GM10248 (cell line): ENCODE measurements around the gene IGF2BP1.

Source experiments
- CTCF ChIA-PET: fragments of 300-600 bp; sonication (Branson Sonifier 250); formaldehyde crosslinking; extraction: SDS; loops from one replicate; lab custom pipeline; 2021; ENCODE audit warnings: antibody characterized with exemption; lab: Yijun Ruan, JAX
- POLR2A ChIA-PET: fragments of 350-650 bp; sonication (Branson Sonifier 250); formaldehyde crosslinking; extraction: SDS; loops from one replicate; lab custom pipeline; 2020; ENCODE audit warnings: antibody characterized with exemption; lab: Yijun Ruan, JAX
- DNase-seq: peaks from one replicate; pipeline ENCODE4 v3.0.0; 2012; ENCODE audit errors: extremely low spot score
- TF ChIP-seq, protein P1 (sequence below): IDR thresholded peaks from 2 replicates; pipeline ENCODE4 v1.5.1; 2012; ENCODE audit warnings: mild to moderate bottlenecking, low read depth; ENCODE audit errors: extremely low read depth, missing control alignments, control extremely low read depth

Gene IGF2BP1

DNA sequence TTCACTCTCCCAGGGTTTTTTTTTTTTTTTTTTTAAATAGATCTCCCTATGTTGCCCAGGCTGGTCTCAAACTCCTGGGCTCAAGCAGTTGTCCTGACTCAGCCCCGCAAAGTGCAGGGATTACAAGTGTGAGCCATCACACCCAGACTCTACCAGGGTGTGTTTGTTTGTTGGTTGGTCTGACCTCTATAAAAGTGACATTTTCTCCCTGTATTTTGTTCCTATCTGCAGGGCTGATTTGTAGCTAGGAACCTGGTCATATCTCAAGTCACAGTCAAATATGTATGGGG lies 89.1 kb downstream of the IGF2BP1 start:
- DNase-seq: no peak
- ChIA-PET POLR2A (no interaction called here), CTCF (no interaction called here)
- TF ChIP-seq, protein P1, sequence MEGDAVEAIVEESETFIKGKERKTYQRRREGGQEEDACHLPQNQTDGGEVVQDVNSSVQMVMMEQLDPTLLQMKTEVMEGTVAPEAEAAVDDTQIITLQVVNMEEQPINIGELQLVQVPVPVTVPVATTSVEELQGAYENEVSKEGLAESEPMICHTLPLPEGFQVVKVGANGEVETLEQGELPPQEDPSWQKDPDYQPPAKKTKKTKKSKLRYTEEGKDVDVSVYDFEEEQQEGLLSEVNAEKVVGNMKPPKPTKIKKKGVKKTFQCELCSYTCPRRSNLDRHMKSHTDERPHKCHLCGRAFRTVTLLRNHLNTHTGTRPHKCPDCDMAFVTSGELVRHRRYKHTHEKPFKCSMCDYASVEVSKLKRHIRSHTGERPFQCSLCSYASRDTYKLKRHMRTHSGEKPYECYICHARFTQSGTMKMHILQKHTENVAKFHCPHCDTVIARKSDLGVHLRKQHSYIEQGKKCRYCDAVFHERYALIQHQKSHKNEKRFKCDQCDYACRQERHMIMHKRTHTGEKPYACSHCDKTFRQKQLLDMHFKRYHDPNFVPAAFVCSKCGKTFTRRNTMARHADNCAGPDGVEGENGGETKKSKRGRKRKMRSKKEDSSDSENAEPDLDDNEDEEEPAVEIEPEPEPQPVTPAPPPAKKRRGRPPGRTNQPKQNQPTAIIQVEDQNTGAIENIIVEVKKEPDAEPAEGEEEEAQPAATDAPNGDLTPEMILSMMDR: no peak

DNA sequence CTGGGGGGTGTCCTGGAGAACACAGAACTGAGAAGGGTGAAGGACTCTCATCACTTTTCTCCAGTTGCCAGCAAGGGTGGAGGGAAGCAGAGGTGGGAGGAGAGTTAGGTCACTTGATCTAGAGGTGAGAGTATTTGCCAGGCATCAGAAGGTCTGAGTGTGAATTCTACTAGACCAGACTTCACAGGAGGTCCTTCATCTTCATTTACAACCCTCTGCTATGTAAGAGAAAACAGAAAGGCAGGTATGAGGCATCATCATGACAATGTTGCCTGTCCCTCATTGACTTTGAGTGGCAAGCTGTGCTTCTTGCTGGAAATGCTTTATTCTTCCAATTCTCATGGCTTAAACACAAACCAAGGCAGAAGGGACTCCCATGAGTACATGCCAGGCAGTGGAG lies 89.5 kb downstream of the IGF2BP1 start:
- ChIA-PET POLR2A (no interaction called here), CTCF (no interaction called here)
- TF ChIP-seq, protein P1: no peak
- no peak for DNase-seq

DNA sequence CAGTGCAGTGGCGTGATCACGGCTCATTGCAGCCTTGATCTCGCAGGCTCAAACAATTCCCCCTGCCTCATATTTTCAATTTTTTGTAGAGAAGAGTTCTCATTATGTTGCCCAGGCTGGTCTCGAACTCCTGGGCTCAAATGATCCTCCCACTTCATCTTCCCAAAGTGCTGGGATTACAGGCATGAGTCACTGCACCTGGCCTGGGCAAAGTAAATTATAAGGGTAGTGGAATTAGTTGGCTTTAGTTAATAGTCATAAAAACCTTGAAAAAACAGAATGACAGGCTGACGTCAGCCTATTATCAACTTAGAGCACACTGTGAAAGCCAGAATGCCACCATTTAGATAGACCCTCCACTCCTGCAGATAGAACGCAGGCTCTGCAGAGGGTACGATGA lies 91.9 kb downstream of the IGF2BP1 start:
- POLR2A ChIA-PET: no interaction called here
- no peak for DNase-seq
- CTCF ChIA-PET: no interaction called here
- TF ChIP-seq, protein P1: no peak

GRCh38 chr17:49090878-49091594 lies 93.9 kb downstream of the IGF2BP1 start:
- CTCF ChIA-PET: no interaction called here
- no peak for DNase-seq
- TF ChIP-seq, protein P1: no peak
- POLR2A ChIA-PET: no interaction called here

DNA sequence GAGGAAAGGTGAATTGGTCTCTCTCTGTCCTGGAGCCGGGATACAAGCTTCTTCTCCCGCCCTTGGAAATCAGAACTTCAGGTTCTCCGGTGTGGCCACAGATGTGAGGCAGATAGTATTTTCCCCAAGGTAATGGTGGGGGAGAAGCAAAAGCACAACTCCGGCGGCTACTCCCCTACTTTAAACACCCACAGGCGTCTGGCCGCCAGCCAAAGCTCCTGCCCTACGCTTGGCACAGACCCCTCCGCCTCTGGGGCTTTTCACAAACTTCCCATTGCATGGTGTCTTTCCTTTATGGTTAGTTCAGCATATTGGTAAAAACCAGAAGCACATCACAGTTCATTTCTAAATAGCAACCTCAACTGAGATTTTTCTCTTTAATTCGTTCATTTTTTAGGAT lies 95.9 kb downstream of the IGF2BP1 start:
- no peak for DNase-seq
- CTCF ChIA-PET: no interaction called here
- POLR2A ChIA-PET: no interaction called here

DNA sequence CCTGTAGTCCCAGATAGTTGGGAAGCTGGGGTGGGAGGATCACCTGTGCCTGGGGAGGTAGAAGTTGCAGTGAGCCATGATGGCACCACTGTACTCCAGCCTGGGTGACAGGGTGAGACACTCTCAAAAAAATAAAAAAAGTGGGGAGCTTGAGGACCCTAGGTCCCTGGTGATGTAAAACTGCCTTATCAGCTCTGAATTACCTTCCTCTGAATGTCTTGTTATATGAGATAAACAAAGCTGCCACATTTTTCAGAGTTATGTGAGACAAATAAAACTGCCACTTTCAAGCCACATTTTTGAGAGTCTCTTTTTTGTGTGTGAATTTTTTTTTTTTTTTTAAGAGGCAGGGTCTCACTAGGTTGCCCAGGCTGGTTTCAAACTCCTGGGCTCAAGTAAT lies 103.4 kb downstream of the IGF2BP1 start:
- ChIA-PET POLR2A (no interaction called here), CTCF (no interaction called here)
- TF ChIP-seq, protein P1: no peak
- no peak for DNase-seq

More for the DNA sequence above, 95.9 kb downstream of the IGF2BP1 start:
- TF ChIP-seq, protein P1: no peak
